K562 (cell line): ENCODE data around the gene TLDC2. TPM values are rescaled to one million over a fixed set of nuclear protein-coding genes. Genes with fewer than 3 reads are reported as not detected.

Source experiments
- ETV6 ChIP-seq, 3 experiments: fragments of 150-350 bp in 1 of 3; sonication (generic) in 1 of 3; formaldehyde crosslinking in 1 of 3; IDR thresholded peaks; 2 replicates each; pipeline versions ENCODE4 v1.6.1 to v1.8.0; 2014 to 2022; ENCODE audit warnings: borderline replicate concordance in 2 of 3, low read depth in 2 of 3, antibody characterized with exemption in 1 of 3, low read length in 1 of 3, mild to moderate bottlenecking in 1 of 3, missing genetic modification reagents in 1 of 3
- NR2C2 ChIP-seq, 2 experiments: fragments of 200-800 bp in 1 of 2; sonication (Bioruptor generic) in 1 of 2; sonication (generic) in 1 of 2; formaldehyde crosslinking in 1 of 2; IDR thresholded peaks; 2 replicates each; pipeline versions ENCODE4 v1.6.1 to v1.8.0; 2016 to 2022; ENCODE audit warnings: mild to moderate bottlenecking in 1 of 2, missing compliant biosample characterization in 1 of 2, missing genetic modification characterization in 1 of 2, missing genetic modification reagents in 1 of 2
- ZBTB40 ChIP-seq, 2 experiments: fragments of 450-650 bp in 1 of 2; sonication (generic) in 1 of 2; formaldehyde crosslinking in 1 of 2; IDR thresholded peaks; 2 replicates each; pipeline versions ENCODE4 v1.7.1 to v1.9.0; 2016 to 2022; ENCODE audit warnings: inconsistent platforms in 1 of 2, mild to moderate bottlenecking in 1 of 2, missing genetic modification reagents in 1 of 2
- polyA plus RNA-seq, 8 experiments: library from polyadenylated mRNA; depleted of rRNA in 4 of 8; stranded (reverse) in 5 of 8; unstranded in 3 of 8; fragments of >200 nt; fragmentation: Nextera tagmentation in 2 of 8; fragmentation: Illumina TruSeq in 1 of 8; extraction: Ambion mirVana in 2 of 8; extraction: Trizol in 1 of 8; gene quantifications; 2 replicates each; pipeline versions ENCODE4 v1.2.1 to v1.2.3, GENCODE V29; 2011 to 2014; ENCODE audit warnings: inconsistent platforms in 1 of 8, missing spikeins in 1 of 8
- total RNA-seq, 7 experiments: library from RNA; depleted of rRNA in 6 of 7; stranded (reverse); fragments of >200 nt in 6 of 7; fragmentation: Illumina TruSeq in 2 of 7; extraction: Trizol in 2 of 7; gene quantifications; 2 replicates each; pipeline versions ENCODE4 v1.2.1 to v1.2.3, GENCODE V29; 2011 to 2021; ENCODE audit warnings: low replicate concordance in 1 of 7
- TF ChIP-seq, protein P1 (sequence below), 2 experiments: fragments of 450-650 bp; IDR thresholded peaks; 2 replicates each; pipeline ENCODE4 v1.6.1; 2018; ENCODE audit warnings: mild to moderate bottlenecking in 2 of 2, low read depth in 1 of 2; ENCODE audit not compliant: partially characterized antibody in 2 of 2
- TF ChIP-seq, protein P2 (sequence below): IDR thresholded peaks from 2 replicates; pipeline ENCODE4 v1.6.1; 2012; ENCODE audit warnings: low read depth, low read length, improper control_type of control experiment, borderline replicate concordance

The TLDC2 gene
- total and polyA plus RNA-seq, 9 of the 15 experiments (the other 6 are each of a cell fraction or from before 2014, with no cell fraction given) = not detected

GRCh38 chr20:36924167-36925045 lies 48.5 kb downstream of the TLDC2 start (continued):
- TF ChIP-seq, protein P1, sequence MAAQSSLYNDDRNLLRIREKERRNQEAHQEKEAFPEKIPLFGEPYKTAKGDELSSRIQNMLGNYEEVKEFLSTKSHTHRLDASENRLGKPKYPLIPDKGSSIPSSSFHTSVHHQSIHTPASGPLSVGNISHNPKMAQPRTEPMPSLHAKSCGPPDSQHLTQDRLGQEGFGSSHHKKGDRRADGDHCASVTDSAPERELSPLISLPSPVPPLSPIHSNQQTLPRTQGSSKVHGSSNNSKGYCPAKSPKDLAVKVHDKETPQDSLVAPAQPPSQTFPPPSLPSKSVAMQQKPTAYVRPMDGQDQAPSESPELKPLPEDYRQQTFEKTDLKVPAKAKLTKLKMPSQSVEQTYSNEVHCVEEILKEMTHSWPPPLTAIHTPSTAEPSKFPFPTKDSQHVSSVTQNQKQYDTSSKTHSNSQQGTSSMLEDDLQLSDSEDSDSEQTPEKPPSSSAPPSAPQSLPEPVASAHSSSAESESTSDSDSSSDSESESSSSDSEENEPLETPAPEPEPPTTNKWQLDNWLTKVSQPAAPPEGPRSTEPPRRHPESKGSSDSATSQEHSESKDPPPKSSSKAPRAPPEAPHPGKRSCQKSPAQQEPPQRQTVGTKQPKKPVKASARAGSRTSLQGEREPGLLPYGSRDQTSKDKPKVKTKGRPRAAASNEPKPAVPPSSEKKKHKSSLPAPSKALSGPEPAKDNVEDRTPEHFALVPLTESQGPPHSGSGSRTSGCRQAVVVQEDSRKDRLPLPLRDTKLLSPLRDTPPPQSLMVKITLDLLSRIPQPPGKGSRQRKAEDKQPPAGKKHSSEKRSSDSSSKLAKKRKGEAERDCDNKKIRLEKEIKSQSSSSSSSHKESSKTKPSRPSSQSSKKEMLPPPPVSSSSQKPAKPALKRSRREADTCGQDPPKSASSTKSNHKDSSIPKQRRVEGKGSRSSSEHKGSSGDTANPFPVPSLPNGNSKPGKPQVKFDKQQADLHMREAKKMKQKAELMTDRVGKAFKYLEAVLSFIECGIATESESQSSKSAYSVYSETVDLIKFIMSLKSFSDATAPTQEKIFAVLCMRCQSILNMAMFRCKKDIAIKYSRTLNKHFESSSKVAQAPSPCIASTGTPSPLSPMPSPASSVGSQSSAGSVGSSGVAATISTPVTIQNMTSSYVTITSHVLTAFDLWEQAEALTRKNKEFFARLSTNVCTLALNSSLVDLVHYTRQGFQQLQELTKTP (IDR thresholded peaks at IDR 0.05; ENCODE audit: low read depth in 1 of 2, partially characterized antibody in 2 of 2) = peak in 1 of 2 experiments; percentile 30
- TF ChIP-seq ETV6 (IDR thresholded peaks at IDR 0.05; ENCODE audit: borderline replicate concordance in 1 of 2, low read depth in 2 of 2, low read length in 1 of 2) (no peak), ETV6 (CRISPR knock-in tag; IDR thresholded peaks at IDR 0.05; ENCODE audit: borderline replicate concordance) (no peak), ZBTB40 (IDR thresholded peaks at IDR 0.05) (peak; percentile 46; the same call in 1 of the 2 replicates), ZBTB40 (CRISPR knock-in tag; IDR thresholded peaks at IDR 0.05) (no peak), NR2C2 (CRISPR knock-in tag; IDR thresholded peaks at IDR 0.05) (no peak), NR2C2 (tag; IDR thresholded peaks at IDR 0.05) (no peak)
- TF ChIP-seq, protein P2, sequence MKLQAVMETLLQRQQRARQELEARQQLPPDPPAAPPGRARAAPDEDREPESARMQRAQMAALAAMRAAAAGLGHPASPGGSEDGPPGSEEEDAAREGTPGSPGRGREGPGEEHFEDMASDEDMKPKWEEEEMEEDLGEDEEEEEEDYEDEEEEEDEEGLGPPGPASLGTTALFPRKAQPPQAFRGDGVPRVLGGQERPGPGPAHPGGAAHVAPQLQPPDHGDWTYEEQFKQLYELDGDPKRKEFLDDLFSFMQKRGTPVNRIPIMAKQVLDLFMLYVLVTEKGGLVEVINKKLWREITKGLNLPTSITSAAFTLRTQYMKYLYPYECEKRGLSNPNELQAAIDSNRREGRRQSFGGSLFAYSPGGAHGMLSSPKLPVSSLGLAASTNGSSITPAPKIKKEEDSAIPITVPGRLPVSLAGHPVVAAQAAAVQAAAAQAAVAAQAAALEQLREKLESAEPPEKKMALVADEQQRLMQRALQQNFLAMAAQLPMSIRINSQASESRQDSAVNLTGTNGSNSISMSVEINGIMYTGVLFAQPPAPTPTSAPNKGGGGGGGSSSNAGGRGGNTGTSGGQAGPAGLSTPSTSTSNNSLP = peak; percentile 54; the same call in 1 of the 2 replicates
